ENCODE results near the gene ITSN1.

ITSN1 gene

DNA sequence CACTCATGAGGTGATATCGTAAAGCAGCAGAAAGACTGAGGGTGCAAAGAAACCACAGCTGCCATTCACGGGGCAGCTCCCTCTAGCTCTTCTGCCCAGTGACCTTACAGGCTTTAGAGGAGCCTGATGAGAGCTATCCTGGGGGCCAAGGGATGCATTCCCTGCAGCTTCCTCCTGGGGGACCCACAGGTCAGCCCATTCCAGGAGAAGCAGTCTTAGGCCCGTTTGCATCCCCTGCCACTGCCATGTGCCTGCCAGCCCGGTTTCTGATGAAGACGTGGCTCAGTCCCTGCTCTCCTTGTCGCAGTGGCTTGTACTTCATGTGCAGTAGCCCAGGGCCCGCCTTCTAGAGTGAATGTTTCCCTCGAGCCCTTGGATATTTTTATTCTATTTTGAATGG is 250.6 kb downstream of the ITSN1 start:
- no peak overlapping the region for H3K27ac ChIP-seq (ENCODE audit: low read depth, low read length)
- no peaks in the 10 kb centered on the region for H3K36me3 ChIP-seq (ENCODE audit: control insufficient read depth in 1 of 2, insufficient read depth in 2 of 2, low read length in 2 of 2)
- peaks cover 11% of the 10 kb centered on the region in 2 donors for H3K4me1 ChIP-seq (ENCODE audit: control insufficient read depth in 1 of 2, insufficient read depth in 2 of 2, low read length in 2 of 2)
- no peak overlapping the region for H3K4me3 ChIP-seq (ENCODE audit: low read depth in 1 of 2, low read length in 2 of 2)
- no peaks in the 10 kb centered on the region for H3K9me3 ChIP-seq (ENCODE audit: control insufficient read depth in 1 of 2, low read length in 2 of 2)
- no peak overlapping the region for H3K9ac ChIP-seq (ENCODE audit: low read depth in 1 of 2, low read length in 2 of 2)
- H3K27me3 ChIP-seq (ENCODE audit: control insufficient read depth in 1 of 2, insufficient read depth in 2 of 2, low read length in 2 of 2), result no peaks in the 10 kb centered on the region

- Histone ChIP-seq H3K27me3 (ENCODE audit: control insufficient read depth in 1 of 2, insufficient read depth in 2 of 2, low read length in 2 of 2) (no peaks in the 10 kb centered on the region), H3K4me3 (ENCODE audit: low read depth in 1 of 2, low read length in 2 of 2) (no peak overlapping the region), H3K36me3 (ENCODE audit: control insufficient read depth in 1 of 2, insufficient read depth in 2 of 2, low read length in 2 of 2) (peaks cover 0 to under 1% of the 10 kb centered on the region in 2 donors), H3K4me1 (ENCODE audit: control insufficient read depth in 1 of 2, insufficient read depth in 2 of 2, low read length in 2 of 2) (peaks cover 11% of the 10 kb centered on the region in 2 donors), H3K27ac (ENCODE audit: low read depth, low read length) (no peak overlapping the region), H3K9me3 (ENCODE audit: control insufficient read depth in 1 of 2, low read length in 2 of 2) (no peaks in the 10 kb centered on the region), H3K9ac (ENCODE audit: low read depth in 1 of 2, low read length in 2 of 2) (no peak overlapping the region)
Observed at GRCh38 chr21:33893917-33894316, 251.6 kb downstream of the ITSN1 start.

- no peaks in the 10 kb centered on the region for H3K27me3 ChIP-seq (ENCODE audit: control insufficient read depth in 1 of 2, insufficient read depth in 2 of 2, low read length in 2 of 2)
- H3K4me1 ChIP-seq (ENCODE audit: control insufficient read depth in 1 of 2, insufficient read depth in 2 of 2, low read length in 2 of 2), result peaks cover 11% of the 10 kb centered on the region in 2 donors
- peak overlapping the region; percentile 23 to 57 for H3K4me3 ChIP-seq (ENCODE audit: low read depth in 1 of 2, low read length in 2 of 2)
- H3K27ac ChIP-seq (ENCODE audit: low read depth, low read length), result no peak overlapping the region
- H3K9me3 ChIP-seq (ENCODE audit: control insufficient read depth in 1 of 2, low read length in 2 of 2), result no peaks in the 10 kb centered on the region
- H3K36me3 ChIP-seq (ENCODE audit: control insufficient read depth in 1 of 2, insufficient read depth in 2 of 2, low read length in 2 of 2), result peaks cover 0 to 5% of the 10 kb centered on the region in 2 donors
- peak overlapping the region in 1 of 2 donors; percentile 25 for H3K9ac ChIP-seq (ENCODE audit: low read depth in 1 of 2, low read length in 2 of 2)
Observed at GRCh38 chr21:33894736-33895288, 252.5 kb downstream of the ITSN1 start.

GRCh38 chr21:33895356-33895755 is 253.1 kb downstream of the ITSN1 start:
- H3K27ac ChIP-seq (ENCODE audit: low read depth, low read length), result no peak overlapping the region
- no peaks in the 10 kb centered on the region for H3K9me3 ChIP-seq (ENCODE audit: control insufficient read depth in 1 of 2, low read length in 2 of 2)
- H3K36me3 ChIP-seq (ENCODE audit: control insufficient read depth in 1 of 2, insufficient read depth in 2 of 2, low read length in 2 of 2), result peaks cover 0 to 5% of the 10 kb centered on the region in 2 donors
- peaks cover 11% of the 10 kb centered on the region in 2 donors for H3K4me1 ChIP-seq (ENCODE audit: control insufficient read depth in 1 of 2, insufficient read depth in 2 of 2, low read length in 2 of 2)
- H3K4me3 ChIP-seq (ENCODE audit: low read depth in 1 of 2, low read length in 2 of 2), result peak overlapping the region; percentile 23 to 57
- no peaks in the 10 kb centered on the region for H3K27me3 ChIP-seq (ENCODE audit: control insufficient read depth in 1 of 2, insufficient read depth in 2 of 2, low read length in 2 of 2)
- no peak overlapping the region for H3K9ac ChIP-seq (ENCODE audit: low read depth in 1 of 2, low read length in 2 of 2)

GRCh38 chr21:33896691-33897090 is 254.4 kb downstream of the ITSN1 start:
- Histone ChIP-seq H3K27ac (ENCODE audit: low read depth, low read length) (no peak overlapping the region), H3K27me3 (ENCODE audit: control insufficient read depth in 1 of 2, insufficient read depth in 2 of 2, low read length in 2 of 2) (no peaks in the 10 kb centered on the region), H3K4me3 (ENCODE audit: low read depth in 1 of 2, low read length in 2 of 2) (no peak overlapping the region), H3K36me3 (ENCODE audit: control insufficient read depth in 1 of 2, insufficient read depth in 2 of 2, low read length in 2 of 2) (peaks cover 1 to 11% of the 10 kb centered on the region in 2 donors), H3K9ac (ENCODE audit: low read depth in 1 of 2, low read length in 2 of 2) (no peak overlapping the region), H3K9me3 (ENCODE audit: control insufficient read depth in 1 of 2, low read length in 2 of 2) (no peaks in the 10 kb centered on the region), H3K4me1 (ENCODE audit: control insufficient read depth in 1 of 2, insufficient read depth in 2 of 2, low read length in 2 of 2) (peaks cover 11% of the 10 kb centered on the region in 2 donors)

GRCh38 chr21:33897098-33897497 is 254.8 kb downstream of the ITSN1 start:
- Histone ChIP-seq H3K27ac (ENCODE audit: low read depth, low read length) (no peak overlapping the region), H3K9me3 (ENCODE audit: control insufficient read depth in 1 of 2, low read length in 2 of 2) (no peaks in the 10 kb centered on the region)

DNA sequence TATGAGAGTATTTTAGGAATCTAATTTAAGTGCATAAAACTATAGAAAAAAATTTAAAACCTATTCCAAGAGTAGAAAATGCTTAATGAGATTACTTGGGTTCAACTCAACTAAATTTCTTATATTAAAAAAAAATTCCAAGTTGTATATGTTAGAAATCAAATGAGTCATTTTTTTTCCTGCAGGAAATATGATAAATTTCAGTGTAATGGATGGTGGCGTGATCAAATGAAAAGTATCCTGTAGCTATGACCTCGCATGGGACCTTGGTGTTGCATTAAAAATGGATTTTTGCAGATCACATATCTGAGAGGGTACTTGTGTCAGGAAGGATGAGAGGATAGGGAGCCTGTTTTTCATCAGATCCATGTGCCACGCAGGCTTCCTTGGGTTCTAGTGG is 255.4 kb downstream of the ITSN1 start:
- H3K27me3 ChIP-seq (ENCODE audit: control insufficient read depth in 1 of 2, insufficient read depth in 2 of 2, low read length in 2 of 2), result no peaks in the 10 kb centered on the region
- peaks cover 11% of the 10 kb centered on the region in 2 donors for H3K4me1 ChIP-seq (ENCODE audit: control insufficient read depth in 1 of 2, insufficient read depth in 2 of 2, low read length in 2 of 2)
- no peak overlapping the region for H3K9ac ChIP-seq (ENCODE audit: low read depth in 1 of 2, low read length in 2 of 2)
- H3K4me3 ChIP-seq (ENCODE audit: low read depth in 1 of 2, low read length in 2 of 2), result no peak overlapping the region
- H3K9me3 ChIP-seq (ENCODE audit: control insufficient read depth in 1 of 2, low read length in 2 of 2), result no peaks in the 10 kb centered on the region
- H3K27ac ChIP-seq (ENCODE audit: low read depth, low read length), result no peak overlapping the region
- H3K36me3 ChIP-seq (ENCODE audit: control insufficient read depth in 1 of 2, insufficient read depth in 2 of 2, low read length in 2 of 2), result peaks cover 9 to 21% of the 10 kb centered on the region in 2 donors

More at GRCh38 chr21:33897098-33897497, 254.8 kb downstream of the ITSN1 start:
- Histone ChIP-seq H3K9ac (ENCODE audit: low read depth in 1 of 2, low read length in 2 of 2) (no peak overlapping the region), H3K4me3 (ENCODE audit: low read depth in 1 of 2, low read length in 2 of 2) (no peak overlapping the region), H3K27me3 (ENCODE audit: control insufficient read depth in 1 of 2, insufficient read depth in 2 of 2, low read length in 2 of 2) (no peaks in the 10 kb centered on the region), H3K4me1 (ENCODE audit: control insufficient read depth in 1 of 2, insufficient read depth in 2 of 2, low read length in 2 of 2) (peaks cover 11% of the 10 kb centered on the region in 2 donors), H3K36me3 (ENCODE audit: control insufficient read depth in 1 of 2, insufficient read depth in 2 of 2, low read length in 2 of 2) (peaks cover 3 to 15% of the 10 kb centered on the region in 2 donors)

DNA sequence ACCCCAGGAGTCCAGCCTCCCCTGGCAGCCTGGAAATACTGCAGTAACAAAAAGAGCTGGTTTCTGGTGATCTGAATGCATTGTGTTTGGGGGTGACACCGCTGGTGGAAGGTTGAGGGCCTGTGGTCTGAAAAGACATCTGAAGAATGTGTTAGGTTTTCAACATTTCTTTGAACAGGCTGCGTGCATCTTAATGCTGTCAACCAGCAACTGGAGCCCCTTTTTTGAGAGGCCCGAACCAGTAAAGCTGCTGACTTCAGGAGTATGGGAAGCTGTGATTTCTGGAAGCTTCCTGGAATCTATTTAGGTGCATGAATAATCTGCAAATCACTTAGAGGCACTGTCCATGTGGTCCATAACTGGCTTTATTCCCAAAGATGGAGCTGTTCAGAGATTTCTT is 256.3 kb downstream of the ITSN1 start:
- Histone ChIP-seq H3K9ac (ENCODE audit: low read depth in 1 of 2, low read length in 2 of 2) (no peak overlapping the region), H3K27me3 (ENCODE audit: control insufficient read depth in 1 of 2, insufficient read depth in 2 of 2, low read length in 2 of 2) (no peaks in the 10 kb centered on the region), H3K9me3 (ENCODE audit: control insufficient read depth in 1 of 2, low read length in 2 of 2) (no peaks in the 10 kb centered on the region), H3K4me1 (ENCODE audit: control insufficient read depth in 1 of 2, insufficient read depth in 2 of 2, low read length in 2 of 2) (peaks cover 11% of the 10 kb centered on the region in 2 donors), H3K36me3 (ENCODE audit: control insufficient read depth in 1 of 2, insufficient read depth in 2 of 2, low read length in 2 of 2) (peaks cover 13 to 29% of the 10 kb centered on the region in 2 donors), H3K4me3 (ENCODE audit: low read depth in 1 of 2, low read length in 2 of 2) (no peak overlapping the region), H3K27ac (ENCODE audit: low read depth, low read length) (no peak overlapping the region)

DNA sequence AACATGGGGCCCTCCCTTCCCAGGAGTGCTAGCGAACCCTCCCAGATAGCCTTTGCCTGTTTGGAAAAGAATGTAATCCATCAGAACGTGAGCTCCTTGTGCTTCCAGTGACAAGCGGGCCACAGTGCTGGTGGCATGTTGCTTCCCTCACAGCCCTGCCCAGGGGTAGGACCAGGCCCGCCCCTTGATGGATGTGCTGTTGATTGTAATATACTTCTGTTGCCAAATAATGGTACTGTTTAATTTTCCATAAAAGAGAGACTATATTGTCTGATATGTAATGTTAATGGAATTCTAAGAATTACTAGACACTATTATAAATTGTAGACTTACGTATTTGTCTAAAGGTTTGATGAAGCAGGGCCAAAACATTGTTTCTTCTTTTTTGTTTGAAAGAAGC is 256.9 kb downstream of the ITSN1 start:
- Histone ChIP-seq H3K27ac (ENCODE audit: low read depth, low read length) (no peak overlapping the region), H3K4me3 (ENCODE audit: low read depth in 1 of 2, low read length in 2 of 2) (no peak overlapping the region)

GRCh38 chr21:33901412-33902288 is 259.3 kb downstream of the ITSN1 start:
- no peak overlapping the region for H3K9ac ChIP-seq (ENCODE audit: low read depth in 1 of 2, low read length in 2 of 2)
- H3K4me3 ChIP-seq (ENCODE audit: low read depth in 1 of 2, low read length in 2 of 2), result no peak overlapping the region
- H3K27me3 ChIP-seq (ENCODE audit: control insufficient read depth in 1 of 2, insufficient read depth in 2 of 2, low read length in 2 of 2), result no peaks in the 10 kb centered on the region
- no peaks in the 10 kb centered on the region for H3K9me3 ChIP-seq (ENCODE audit: control insufficient read depth in 1 of 2, low read length in 2 of 2)
- H3K27ac ChIP-seq (ENCODE audit: low read depth, low read length), result no peak overlapping the region
- H3K4me1 ChIP-seq (ENCODE audit: control insufficient read depth in 1 of 2, insufficient read depth in 2 of 2, low read length in 2 of 2), result no peaks in the 10 kb centered on the region
- peaks cover 26 to 59% of the 10 kb centered on the region in 2 donors for H3K36me3 ChIP-seq (ENCODE audit: control insufficient read depth in 1 of 2, insufficient read depth in 2 of 2, low read length in 2 of 2)

More for the DNA sequence above, 256.9 kb downstream of the ITSN1 start:
- peaks cover 13 to 34% of the 10 kb centered on the region in 2 donors for H3K36me3 ChIP-seq (ENCODE audit: control insufficient read depth in 1 of 2, insufficient read depth in 2 of 2, low read length in 2 of 2)
- H3K9me3 ChIP-seq (ENCODE audit: control insufficient read depth in 1 of 2, low read length in 2 of 2), result no peaks in the 10 kb centered on the region
- no peaks in the 10 kb centered on the region for H3K27me3 ChIP-seq (ENCODE audit: control insufficient read depth in 1 of 2, insufficient read depth in 2 of 2, low read length in 2 of 2)
- H3K9ac ChIP-seq (ENCODE audit: low read depth in 1 of 2, low read length in 2 of 2), result no peak overlapping the region
- peaks cover 11% of the 10 kb centered on the region in 2 donors for H3K4me1 ChIP-seq (ENCODE audit: control insufficient read depth in 1 of 2, insufficient read depth in 2 of 2, low read length in 2 of 2)

Data from duodenal mucosa (tissue), 2 donors.